PC-3 (cell line): ENCODE data around the gene SRPX.

Experiments
- EZH2 ChIP-seq: fragments of 300-600 bp; sonication (generic); IDR thresholded peaks from one replicate; pipeline ENCODE4 v1.6.1; 2017; ENCODE audit warnings: antibody characterized with exemption, mild to moderate bottlenecking, low read length; ENCODE audit not compliant: unreplicated experiment
- TF ChIP-seq, protein P1 (sequence below): fragments of 300-600 bp; sonication (generic); conservative IDR thresholded peaks from 2 replicates; pipeline ENCODE4 v1.5.1; 2017; ENCODE audit warnings: antibody characterized with exemption, low read depth, mild to moderate bottlenecking, low read length

DNA sequence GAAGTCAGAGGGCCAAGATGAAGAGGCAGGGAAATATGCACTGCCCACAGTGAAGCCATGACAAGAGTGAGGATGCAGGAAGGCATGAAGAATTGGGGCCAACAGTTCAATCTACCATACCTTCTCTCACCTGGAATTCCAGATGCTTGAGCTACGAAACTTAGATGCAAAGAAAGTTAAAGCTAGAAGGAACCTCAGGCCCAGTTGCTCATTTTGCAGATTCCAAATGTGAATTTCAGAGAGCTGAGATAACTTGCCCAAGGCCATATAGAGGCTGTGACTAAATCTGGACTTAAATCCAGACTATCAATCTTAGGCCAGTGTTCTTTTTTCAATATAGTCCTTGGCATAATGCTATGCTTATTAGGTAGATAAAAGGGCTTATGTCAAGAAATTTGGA, 92.7 kb downstream of the SRPX start:
- TF ChIP-seq, protein P1, sequence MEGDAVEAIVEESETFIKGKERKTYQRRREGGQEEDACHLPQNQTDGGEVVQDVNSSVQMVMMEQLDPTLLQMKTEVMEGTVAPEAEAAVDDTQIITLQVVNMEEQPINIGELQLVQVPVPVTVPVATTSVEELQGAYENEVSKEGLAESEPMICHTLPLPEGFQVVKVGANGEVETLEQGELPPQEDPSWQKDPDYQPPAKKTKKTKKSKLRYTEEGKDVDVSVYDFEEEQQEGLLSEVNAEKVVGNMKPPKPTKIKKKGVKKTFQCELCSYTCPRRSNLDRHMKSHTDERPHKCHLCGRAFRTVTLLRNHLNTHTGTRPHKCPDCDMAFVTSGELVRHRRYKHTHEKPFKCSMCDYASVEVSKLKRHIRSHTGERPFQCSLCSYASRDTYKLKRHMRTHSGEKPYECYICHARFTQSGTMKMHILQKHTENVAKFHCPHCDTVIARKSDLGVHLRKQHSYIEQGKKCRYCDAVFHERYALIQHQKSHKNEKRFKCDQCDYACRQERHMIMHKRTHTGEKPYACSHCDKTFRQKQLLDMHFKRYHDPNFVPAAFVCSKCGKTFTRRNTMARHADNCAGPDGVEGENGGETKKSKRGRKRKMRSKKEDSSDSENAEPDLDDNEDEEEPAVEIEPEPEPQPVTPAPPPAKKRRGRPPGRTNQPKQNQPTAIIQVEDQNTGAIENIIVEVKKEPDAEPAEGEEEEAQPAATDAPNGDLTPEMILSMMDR, result no peak
- TF ChIP-seq EZH2, result no peak
